ENCODE measurements around the gene ILKAP. TPM values are rescaled to one million over a fixed set of nuclear protein-coding genes. Genes with fewer than 3 reads are reported as not detected.

Gene ILKAP
- total RNA-seq, 1 donor from 2014 or later = 34.1 TPM

GRCh38 chr2:238167761-238168160 is 35.7 kb downstream of the ILKAP start:
- Mint-ChIP-seq H3K9me3 (ENCODE audit: unreplicated experiment) (no peaks in the 10 kb centered on the region), H3K27ac (ENCODE audit: unreplicated experiment) (no peak overlapping the region), H3K4me3 (ENCODE audit: unreplicated experiment) (no peak overlapping the region), H3K36me3 (ENCODE audit: unreplicated experiment) (peaks cover 21% of the 10 kb centered on the region), H3K27me3 (ENCODE audit: unreplicated experiment) (no peaks in the 10 kb centered on the region), H3K4me1 (ENCODE audit: unreplicated experiment) (peaks cover 33% of the 10 kb centered on the region)
- no peak for DNase-seq (ENCODE audit: extremely low spot score, unreplicated experiment)
- TF ChIP-seq, protein P1, sequence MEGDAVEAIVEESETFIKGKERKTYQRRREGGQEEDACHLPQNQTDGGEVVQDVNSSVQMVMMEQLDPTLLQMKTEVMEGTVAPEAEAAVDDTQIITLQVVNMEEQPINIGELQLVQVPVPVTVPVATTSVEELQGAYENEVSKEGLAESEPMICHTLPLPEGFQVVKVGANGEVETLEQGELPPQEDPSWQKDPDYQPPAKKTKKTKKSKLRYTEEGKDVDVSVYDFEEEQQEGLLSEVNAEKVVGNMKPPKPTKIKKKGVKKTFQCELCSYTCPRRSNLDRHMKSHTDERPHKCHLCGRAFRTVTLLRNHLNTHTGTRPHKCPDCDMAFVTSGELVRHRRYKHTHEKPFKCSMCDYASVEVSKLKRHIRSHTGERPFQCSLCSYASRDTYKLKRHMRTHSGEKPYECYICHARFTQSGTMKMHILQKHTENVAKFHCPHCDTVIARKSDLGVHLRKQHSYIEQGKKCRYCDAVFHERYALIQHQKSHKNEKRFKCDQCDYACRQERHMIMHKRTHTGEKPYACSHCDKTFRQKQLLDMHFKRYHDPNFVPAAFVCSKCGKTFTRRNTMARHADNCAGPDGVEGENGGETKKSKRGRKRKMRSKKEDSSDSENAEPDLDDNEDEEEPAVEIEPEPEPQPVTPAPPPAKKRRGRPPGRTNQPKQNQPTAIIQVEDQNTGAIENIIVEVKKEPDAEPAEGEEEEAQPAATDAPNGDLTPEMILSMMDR (IDR thresholded peaks at IDR 0.05) = no peak

GRCh38 chr2:238167344-238167715 is 36.2 kb downstream of the ILKAP start:
- Mint-ChIP-seq H3K27ac (ENCODE audit: unreplicated experiment) (no peak overlapping the region), H3K4me1 (ENCODE audit: unreplicated experiment) (peaks cover 33% of the 10 kb centered on the region), H3K36me3 (ENCODE audit: unreplicated experiment) (peaks cover 17% of the 10 kb centered on the region), H3K9me3 (ENCODE audit: unreplicated experiment) (no peaks in the 10 kb centered on the region), H3K27me3 (ENCODE audit: unreplicated experiment) (no peaks in the 10 kb centered on the region), H3K4me3 (ENCODE audit: unreplicated experiment) (no peak overlapping the region)
- TF ChIP-seq, protein P1 (IDR thresholded peaks at IDR 0.05) = no peak
- DNase-seq (ENCODE audit: extremely low spot score, unreplicated experiment) = no peak

DNA sequence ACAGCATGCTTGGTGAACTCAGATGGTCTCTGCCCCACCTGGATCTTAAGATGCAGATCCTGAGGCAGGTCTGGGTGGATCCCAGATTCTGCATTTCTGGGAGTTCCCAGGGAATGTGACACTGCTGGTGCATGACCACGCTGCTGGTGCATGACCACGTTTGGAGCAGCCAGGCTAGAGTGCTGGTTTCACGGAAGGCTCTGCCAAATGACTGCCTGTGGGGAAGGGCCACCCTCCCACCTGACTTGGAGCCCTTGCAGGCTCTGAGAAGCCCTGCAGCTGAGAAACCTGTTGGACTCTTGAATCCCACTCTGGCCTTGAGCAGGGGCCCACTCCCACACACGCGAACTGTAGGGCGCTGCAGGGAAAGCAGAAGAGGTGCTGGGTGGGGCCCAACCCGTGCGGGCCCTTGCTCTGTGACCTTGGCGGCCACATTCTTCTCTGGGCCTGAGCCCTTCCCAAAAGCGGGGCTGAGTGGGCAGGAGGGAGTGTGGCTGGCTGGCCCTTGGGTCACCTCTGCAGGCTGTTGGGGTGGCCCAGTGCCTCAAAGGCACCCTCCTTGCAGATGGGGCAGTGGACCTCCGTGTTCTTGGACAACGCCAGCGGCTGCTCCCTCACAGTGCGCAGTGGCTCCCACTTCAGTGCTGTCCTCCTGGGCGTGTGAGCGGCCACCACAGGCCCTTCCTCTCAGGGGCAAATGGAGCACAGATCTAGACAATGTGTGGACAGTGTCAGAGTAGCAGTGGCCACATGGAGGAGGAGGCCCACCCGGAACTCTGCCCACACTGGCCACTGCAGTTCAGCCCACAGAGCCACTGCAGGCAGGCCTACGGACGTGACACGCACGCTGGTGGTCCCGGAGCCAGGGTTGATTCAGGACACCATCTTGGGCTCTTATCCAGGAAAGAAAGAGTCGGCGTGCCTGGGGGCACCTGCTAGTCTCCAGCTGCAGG is 36.8 kb downstream of the ILKAP start:
- Mint-ChIP-seq H3K27ac (ENCODE audit: unreplicated experiment) (no peak overlapping the region), H3K36me3 (ENCODE audit: unreplicated experiment) (peaks cover 13% of the 10 kb centered on the region), H3K27me3 (ENCODE audit: unreplicated experiment) (no peaks in the 10 kb centered on the region), H3K4me1 (ENCODE audit: unreplicated experiment) (peaks cover 31% of the 10 kb centered on the region), H3K9me3 (ENCODE audit: unreplicated experiment) (no peaks in the 10 kb centered on the region), H3K4me3 (ENCODE audit: unreplicated experiment) (no peak overlapping the region)
- TF ChIP-seq, protein P1 (IDR thresholded peaks at IDR 0.05) = no peak
- no peak for DNase-seq (ENCODE audit: extremely low spot score, unreplicated experiment)

DNA sequence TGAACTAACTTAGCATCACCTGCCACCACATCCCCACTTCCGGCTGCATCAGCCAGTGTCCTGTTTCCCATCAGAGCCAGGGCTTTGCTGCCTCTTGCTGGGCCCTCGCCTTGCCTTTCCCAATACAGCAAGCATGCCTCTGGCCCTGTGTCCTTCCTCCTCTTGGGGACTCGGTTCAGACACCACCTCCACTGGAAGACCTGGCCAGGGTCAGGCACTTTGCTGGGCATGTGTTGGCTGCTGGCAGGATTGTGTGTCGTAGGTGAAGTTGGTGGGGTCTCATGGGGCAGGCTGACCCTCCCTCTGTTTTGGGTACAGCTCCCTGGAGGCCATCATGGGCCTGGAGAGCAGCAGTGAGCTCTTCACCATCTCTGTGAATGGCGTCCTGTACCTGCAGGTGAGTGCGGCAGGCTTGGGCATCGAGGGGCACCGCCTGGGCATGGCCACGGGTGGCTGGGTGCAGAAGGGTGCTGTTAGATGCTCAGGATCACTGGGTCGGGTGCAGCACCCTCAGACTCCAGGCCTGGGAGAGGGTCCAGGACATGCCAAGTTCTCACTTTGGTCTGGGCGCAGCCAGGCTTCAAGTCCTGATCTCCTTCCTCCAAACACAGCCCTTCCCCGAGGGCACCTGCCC is 38.1 kb downstream of the ILKAP start:
- TF ChIP-seq, protein P1 (IDR thresholded peaks at IDR 0.05) = no peak
- no peaks in the 10 kb centered on the region for H3K27me3 Mint-ChIP-seq (ENCODE audit: unreplicated experiment)
- peaks cover 6% of the 10 kb centered on the region for H3K36me3 Mint-ChIP-seq (ENCODE audit: unreplicated experiment)
- H3K9me3 Mint-ChIP-seq (ENCODE audit: unreplicated experiment) = no peaks in the 10 kb centered on the region
- no peak for DNase-seq (ENCODE audit: extremely low spot score, unreplicated experiment)
- peaks cover 23% of the 10 kb centered on the region for H3K4me1 Mint-ChIP-seq (ENCODE audit: unreplicated experiment)
- no peak overlapping the region for H3K4me3 Mint-ChIP-seq (ENCODE audit: unreplicated experiment)
- H3K27ac Mint-ChIP-seq (ENCODE audit: unreplicated experiment) = no peak overlapping the region

GRCh38 chr2:238164906-238165287 is 38.6 kb downstream of the ILKAP start:
- H3K27ac Mint-ChIP-seq (ENCODE audit: unreplicated experiment) = no peak overlapping the region
- no peaks in the 10 kb centered on the region for H3K9me3 Mint-ChIP-seq (ENCODE audit: unreplicated experiment)
- peaks cover 3% of the 10 kb centered on the region for H3K36me3 Mint-ChIP-seq (ENCODE audit: unreplicated experiment)
- no peak overlapping the region for H3K4me3 Mint-ChIP-seq (ENCODE audit: unreplicated experiment)
- peaks cover 18% of the 10 kb centered on the region for H3K4me1 Mint-ChIP-seq (ENCODE audit: unreplicated experiment)
- no peaks in the 10 kb centered on the region for H3K27me3 Mint-ChIP-seq (ENCODE audit: unreplicated experiment)
- no peak for DNase-seq (ENCODE audit: extremely low spot score, unreplicated experiment)
- TF ChIP-seq, protein P1 (IDR thresholded peaks at IDR 0.05) = no peak
